D341Med (cell line): ENCODE data around the gene ACOT8.

Experiments
- DNase-seq: peaks from one replicate; pipeline ENCODE4 v3.0.0; 2012; ENCODE audit warnings: low spot score

Gene ACOT8

DNA sequence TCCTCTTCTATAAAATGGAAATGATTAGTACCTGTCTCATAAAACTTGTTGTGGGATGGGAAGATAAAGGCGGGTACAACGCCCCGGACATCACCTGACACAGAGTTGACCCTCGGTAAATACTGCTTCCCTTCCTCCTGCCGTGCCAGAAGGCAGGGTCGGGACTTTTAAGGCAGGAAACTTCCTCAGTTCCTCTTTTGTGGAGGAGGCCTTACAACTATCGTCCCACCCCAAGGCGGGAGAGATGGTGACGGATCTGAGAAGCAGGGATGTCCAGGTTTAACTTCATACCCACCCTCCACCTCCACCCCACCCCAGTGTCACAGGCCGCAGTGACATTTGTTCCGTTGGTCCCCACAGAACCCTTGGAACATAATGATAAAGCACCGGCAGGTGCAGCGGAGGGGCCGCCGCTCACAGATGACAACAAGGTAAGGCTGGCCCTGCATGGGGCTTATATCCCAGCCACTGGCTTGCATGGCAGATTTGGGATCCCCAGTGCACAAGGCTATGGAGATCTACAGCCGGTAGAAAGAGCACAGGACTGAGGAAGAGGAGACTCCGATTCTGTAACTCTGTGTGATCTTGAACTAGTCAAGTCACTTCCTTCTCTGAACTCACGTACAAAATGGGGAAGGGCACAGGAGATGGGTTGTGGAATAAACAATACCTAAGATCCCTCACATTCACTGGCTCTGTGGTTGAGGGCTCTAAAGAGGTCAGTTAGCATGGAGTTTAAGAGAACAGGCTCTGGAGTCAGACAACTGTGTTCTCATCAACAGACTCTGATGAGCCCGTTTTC, 64.7 kb downstream of the ACOT8 start:
- no peak for DNase-seq
